MCF 10A (cell line): ENCODE data around the gene ROBO3. TPM values are rescaled to one million over a fixed set of nuclear protein-coding genes. Genes with fewer than 3 reads are reported as not detected.

ENCODE experiments used
- BruUV-seq: library from RNA; stranded (reverse); fragments of 400-500 nt; replicated peaks from 2 replicates; lab custom pipeline; 2021; lab: Mats Ljungman, UMichigan
- CTCF ChIA-PET: fragments of 300-600 bp; sonication (Branson Sonifier 250); formaldehyde crosslinking; extraction: SDS; loops from one replicate; lab custom pipeline; 2021; ENCODE audit warnings: antibody characterized with exemption, inconsistent platforms; lab: Yijun Ruan, JAX
- POLR2A ChIA-PET: fragments of 300-600, 350-650 bp; sonication (Branson Sonifier 250); formaldehyde crosslinking; extraction: SDS; loops from one replicate; lab custom pipeline; 2020; ENCODE audit warnings: antibody characterized with exemption, inconsistent platforms; lab: Yijun Ruan, JAX
- DNase-seq: peaks from one replicate; pipeline ENCODE4 v3.0.0-alpha.2; 2018; ENCODE audit not compliant: unreplicated experiment
- H3K27ac Mint-ChIP-seq: one replicate; pipeline ENCODE4 v1.8.0; 2022; ENCODE audit warnings: mild to moderate bottlenecking, low read depth, mixed read lengths; ENCODE audit not compliant: unreplicated experiment
- H3K27me3 Mint-ChIP-seq: one replicate; pipeline ENCODE4 v1.8.0; 2022; ENCODE audit warnings: mixed read lengths; ENCODE audit not compliant: insufficient read depth, unreplicated experiment
- H3K36me3 Mint-ChIP-seq: one replicate; pipeline ENCODE4 v1.8.0; 2022; ENCODE audit warnings: mild to moderate bottlenecking, moderate library complexity, mixed read lengths; ENCODE audit not compliant: insufficient read depth, unreplicated experiment
- H3K4me1 Mint-ChIP-seq: one replicate; pipeline ENCODE4 v1.8.0; 2022; ENCODE audit warnings: mixed read lengths; ENCODE audit not compliant: insufficient read depth, unreplicated experiment
- H3K4me3 Mint-ChIP-seq: one replicate; pipeline ENCODE4 v1.8.0; 2022; ENCODE audit warnings: mild to moderate bottlenecking, moderate library complexity, mixed read lengths; ENCODE audit not compliant: unreplicated experiment
- H3K9me3 Mint-ChIP-seq: one replicate; pipeline ENCODE4 v1.8.0; 2022; ENCODE audit warnings: mixed read lengths; ENCODE audit not compliant: unreplicated experiment
- CTCF ChIP-seq: fragments of 200-600 bp; IDR thresholded peaks from one replicate; pipeline ENCODE4 v1.8.0; 2022; ENCODE audit warnings: antibody characterized with exemption, mild to moderate bottlenecking; ENCODE audit not compliant: unreplicated experiment
- intact Hi-C: fragments of 100-400 bp; cut with micrococcal nuclease; formaldehyde crosslinking; loops from 2 replicates; pipeline ENCODE4 v1.14.1; 2022
- total RNA-seq: library from RNA; stranded (reverse); gene quantifications from 2 replicates; pipeline ENCODE4 v1.2.3, GENCODE V29; 2022

Gene ROBO3
- total RNA-seq, 1 experiment from 2014 or later = 117 TPM

GRCh38 chr11:124864176-124864891 lies 898 bp upstream of the ROBO3 start:
- intact Hi-C loops = no loop called here
- no peak overlapping the region for H3K4me3 Mint-ChIP-seq
- CTCF ChIA-PET = interaction anchor here (0.6 to 0.9 kb wide), 2 partner anchors 220 to 245 kb away, joined by 3 to 4 read pairs; no protein-coding TSS in a partner anchor
- DNase-seq = no peak
- no peaks in the 10 kb centered on the region for H3K36me3 Mint-ChIP-seq
- POLR2A ChIA-PET = no interaction called here
- H3K9me3 Mint-ChIP-seq = no peaks in the 10 kb centered on the region
- BruUV-seq = no TSS peak
- peaks cover 70% of the 10 kb centered on the region for H3K27me3 Mint-ChIP-seq
- TF ChIP-seq CTCF = no peak
- no peak overlapping the region for H3K27ac Mint-ChIP-seq
- no peaks in the 10 kb centered on the region for H3K4me1 Mint-ChIP-seq

GRCh38 chr11:124864892-124865180 lies 396 bp upstream of the ROBO3 start:
- BruUV-seq = no TSS peak
- POLR2A ChIA-PET = no interaction called here
- H3K4me3 Mint-ChIP-seq = no peak overlapping the region
- H3K27ac Mint-ChIP-seq = no peak overlapping the region
- TF ChIP-seq CTCF = no peak
- intact Hi-C loops = no loop called here
- CTCF ChIA-PET = interaction anchor here (0.6 to 3.0 kb wide), 4 partner anchors 9 to 245 kb away, joined by 3 to 11 read pairs (median 6); no protein-coding TSS in a partner anchor
- H3K9me3 Mint-ChIP-seq = no peaks in the 10 kb centered on the region
- DNase-seq = no peak
- peaks cover 76% of the 10 kb centered on the region for H3K27me3 Mint-ChIP-seq
- no peaks in the 10 kb centered on the region for H3K4me1 Mint-ChIP-seq
- no peaks in the 10 kb centered on the region for H3K36me3 Mint-ChIP-seq

- no peaks in the 10 kb centered on the region for H3K9me3 Mint-ChIP-seq
- no TSS peak for BruUV-seq
- POLR2A ChIA-PET = no interaction called here
- no peak overlapping the region for H3K27ac Mint-ChIP-seq
- intact Hi-C loops = loop anchor here (2.0 kb wide), 1 partner anchor 29 kb away; no protein-coding TSS in a partner anchor
- H3K36me3 Mint-ChIP-seq = no peaks in the 10 kb centered on the region
- peak overlapping the region; percentile 47 for H3K4me3 Mint-ChIP-seq
- H3K4me1 Mint-ChIP-seq = no peaks in the 10 kb centered on the region
- TF ChIP-seq CTCF = peak; percentile 80
- CTCF ChIA-PET = interaction anchor here (0.6 to 3.0 kb wide), 32 partner anchors 8 to 1459 kb away, joined by 3 to 20 read pairs (median 4); partner anchors contain the start of gene MSANTD2
- DNase-seq = peak; percentile 13
- peaks cover 88% of the 10 kb centered on the region for H3K27me3 Mint-ChIP-seq
Observed at GRCh38 chr11:124865902-124866851, 945 bp downstream of the ROBO3 start.

GRCh38 chr11:124867700-124868099 lies 2.5 kb downstream of the ROBO3 start:
- intact Hi-C loops = loop anchor here (1.0 to 2.0 kb wide), 2 partner anchors 31 to 223 kb away; no protein-coding TSS in a partner anchor
- H3K4me3 Mint-ChIP-seq = no peak overlapping the region
- POLR2A ChIA-PET = no interaction called here

More at GRCh38 chr11:124867700-124868099, 2.5 kb downstream of the ROBO3 start:
- no peaks in the 10 kb centered on the region for H3K36me3 Mint-ChIP-seq
- no TSS peak for BruUV-seq
- H3K9me3 Mint-ChIP-seq = no peaks in the 10 kb centered on the region
- H3K27ac Mint-ChIP-seq = no peak overlapping the region
- DNase-seq = peak; percentile 40
- no peaks in the 10 kb centered on the region for H3K4me1 Mint-ChIP-seq
- CTCF ChIA-PET = interaction anchor here (0.6 to 3.0 kb wide), 15 partner anchors 8 to 452 kb away, joined by 3 to 20 read pairs (median 5); no protein-coding TSS in a partner anchor
- peaks cover 84% of the 10 kb centered on the region for H3K27me3 Mint-ChIP-seq
- TF ChIP-seq CTCF = peak; percentile 40
